HG03575 (cell line): ENCODE data around the gene FGD4.

Experiments used
- ATAC-seq: cut with Tn5 transposase; IDR thresholded peaks from one replicate; pipeline ENCODE4 v1.9.1; 2021; ENCODE audit not compliant: unreplicated experiment, insufficient number of reproducible peaks, low FRiP score; ENCODE audit errors: extremely low read depth

The FGD4 gene

DNA sequence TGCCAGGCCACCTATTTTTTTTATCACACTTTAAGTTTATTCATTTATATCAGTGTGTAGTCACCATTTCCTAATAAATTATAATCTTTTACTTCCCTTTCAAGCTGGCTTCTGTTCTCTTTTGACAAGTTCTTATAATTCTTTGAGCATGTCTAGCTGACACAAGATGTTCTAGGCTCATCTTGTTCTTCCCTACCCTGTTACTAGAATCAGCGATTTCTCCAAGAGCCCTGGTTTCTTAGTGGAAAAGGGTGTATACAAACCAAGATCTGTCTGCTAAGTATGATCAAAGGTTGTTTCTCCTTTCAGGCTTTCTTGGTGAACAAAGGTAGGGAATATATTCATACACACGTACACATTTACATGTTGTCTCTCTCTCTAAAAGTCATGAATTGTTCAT, 51.0 kb downstream of the FGD4 start:
- ATAC-seq: no peak

DNA sequence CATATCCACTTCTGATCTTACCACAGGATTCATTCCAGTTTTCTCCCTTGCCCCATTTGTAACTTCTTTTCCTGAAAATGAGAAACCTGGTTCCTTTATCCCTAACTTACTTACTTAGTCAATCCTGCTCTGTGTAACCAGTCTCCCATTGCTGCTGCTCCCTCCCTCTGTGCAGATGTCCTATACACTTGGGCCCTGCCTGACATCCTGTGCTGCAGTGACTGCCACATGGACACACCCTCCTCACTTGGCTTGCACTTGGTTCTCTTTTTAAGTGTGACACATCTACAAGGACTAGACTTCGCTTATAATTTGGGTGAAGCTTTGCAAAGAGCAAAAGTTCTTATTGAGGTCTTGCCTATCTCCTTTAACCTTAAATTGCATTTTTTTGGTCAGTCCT, 51.4 kb downstream of the FGD4 start:
- no peak for ATAC-seq

DNA sequence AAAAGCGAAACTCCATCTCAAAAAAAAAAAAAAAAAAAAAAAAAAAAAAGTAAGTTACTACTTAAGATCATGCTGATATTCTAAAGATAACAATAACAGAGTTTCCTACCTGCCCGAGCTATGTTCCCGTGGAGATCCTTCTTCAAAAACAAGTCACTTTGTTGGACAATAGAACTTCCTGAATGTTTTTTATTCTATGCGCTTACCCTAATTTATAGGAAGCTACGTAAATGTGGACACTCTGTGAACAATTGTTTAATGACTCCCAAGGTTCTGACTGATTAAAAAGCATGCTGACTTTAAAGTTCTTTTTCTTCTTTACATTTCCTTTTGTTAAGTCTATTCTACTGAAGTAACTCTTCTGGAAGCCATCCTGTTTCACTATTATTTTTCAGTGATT, 52.5 kb downstream of the FGD4 start:
- ATAC-seq: no peak

DNA sequence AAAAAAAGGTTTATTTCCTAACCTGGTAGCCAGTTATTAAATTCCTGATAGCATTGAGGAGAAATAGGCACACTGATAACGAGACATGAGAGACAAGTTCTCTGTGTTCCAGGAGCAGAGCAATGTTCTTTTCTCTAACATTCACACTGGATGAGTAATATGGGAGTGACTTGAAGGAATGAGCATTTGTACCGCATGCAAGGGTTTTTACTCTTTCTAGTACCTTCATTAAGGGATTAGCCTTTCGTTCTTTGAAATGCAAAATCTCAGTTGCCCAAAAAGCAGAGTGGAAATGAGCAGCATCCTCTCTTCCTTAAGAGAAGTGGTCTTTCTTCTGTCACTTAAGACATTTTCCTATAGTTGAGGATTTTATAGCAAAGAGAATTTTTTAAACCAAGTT, 54.7 kb downstream of the FGD4 start:
- no peak for ATAC-seq

DNA sequence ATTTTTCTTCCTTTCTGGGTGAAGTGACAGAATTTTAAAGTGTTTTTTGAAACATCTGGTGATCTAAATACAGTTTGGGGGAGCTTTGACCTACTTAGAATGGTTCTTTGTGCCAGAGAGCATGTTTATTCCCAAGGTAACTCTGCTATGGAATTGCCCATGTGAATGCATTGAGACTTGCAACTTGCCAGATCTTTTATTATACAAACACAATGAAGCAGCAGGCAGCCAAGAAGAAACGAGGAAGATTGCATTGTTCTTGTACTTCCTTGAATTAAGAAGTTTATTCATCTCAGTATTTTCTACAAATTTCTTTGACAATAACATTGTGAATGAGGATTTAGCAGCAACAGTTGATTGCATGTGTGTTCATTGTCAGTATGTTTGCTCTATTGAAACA, 55.5 kb downstream of the FGD4 start:
- ATAC-seq: no peak

DNA sequence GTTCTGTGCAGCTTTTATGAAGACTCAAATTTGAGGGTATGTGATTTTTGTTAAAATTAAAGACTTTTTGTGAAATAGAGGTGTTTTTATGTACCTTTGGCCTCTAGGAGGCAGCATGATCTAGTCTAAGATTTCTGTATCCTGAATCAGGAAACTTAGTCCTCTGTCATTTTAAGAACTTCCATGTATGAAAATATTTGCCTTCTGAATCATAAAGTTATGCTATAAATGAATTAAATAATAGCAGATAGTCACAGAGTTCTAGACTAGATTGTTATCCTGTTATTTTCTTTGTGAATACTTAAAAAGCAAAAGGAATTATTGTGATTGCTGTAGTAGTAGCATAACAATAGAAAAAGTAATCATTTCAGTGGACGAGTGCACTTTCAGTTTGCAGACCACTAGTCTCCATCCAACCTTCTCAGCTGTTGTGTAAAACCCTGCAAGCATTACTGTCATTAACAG, 56.3 kb downstream of the FGD4 start:
- ATAC-seq: no peak

DNA sequence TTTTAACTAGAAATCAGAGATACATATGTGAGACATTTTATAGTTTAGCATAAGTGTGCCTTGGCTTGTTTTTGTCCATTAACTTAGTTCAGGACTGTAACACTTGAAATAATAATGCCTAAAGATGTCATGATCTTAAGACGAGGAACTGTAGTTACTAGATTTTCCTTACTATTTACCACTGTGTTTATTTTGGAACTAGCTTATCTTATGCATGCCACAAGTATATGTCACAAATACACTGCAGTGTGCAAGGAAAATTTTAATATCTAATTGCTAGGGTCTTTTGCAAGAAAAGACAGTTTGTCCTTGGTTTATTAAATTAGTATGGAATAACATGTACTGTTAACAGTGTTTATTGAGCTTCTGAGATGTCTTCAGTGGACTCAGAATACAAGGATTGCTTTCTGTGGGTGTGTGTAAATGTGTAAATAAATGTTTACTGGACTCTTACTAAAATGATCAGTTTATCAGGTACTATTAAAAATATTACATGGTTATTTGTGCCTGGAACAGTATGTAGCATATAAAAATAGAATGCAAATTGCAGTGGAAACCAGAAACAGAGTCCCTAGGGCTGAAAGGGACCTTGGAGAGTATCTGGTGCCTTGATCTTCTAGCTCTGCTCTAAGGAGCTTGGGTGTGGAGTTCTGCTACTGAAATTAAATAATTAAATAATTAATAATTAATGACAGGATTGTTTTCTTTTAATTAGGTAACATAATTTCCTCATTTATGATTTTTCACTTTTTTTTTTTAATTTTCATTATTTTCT, 58.1 kb downstream of the FGD4 start:
- ATAC-seq: no peak

DNA sequence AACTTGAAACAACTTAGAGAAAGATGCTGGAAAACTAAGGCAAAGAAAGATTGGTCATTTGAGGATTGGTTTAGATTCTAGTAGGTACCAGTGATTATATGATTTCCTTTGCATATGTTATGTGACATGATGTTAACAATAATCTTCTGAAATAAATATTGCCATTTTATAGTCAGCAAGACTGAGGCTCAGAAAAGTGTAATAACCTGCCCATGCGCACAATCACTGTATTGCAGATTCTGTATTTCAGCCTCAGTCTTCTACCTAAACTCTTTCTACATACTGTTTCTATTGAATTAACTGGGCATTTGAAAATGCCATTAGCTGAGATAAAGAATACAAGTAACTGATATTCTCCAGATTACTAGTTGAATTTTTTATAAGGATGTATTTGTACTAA, 61.3 kb downstream of the FGD4 start:
- no peak for ATAC-seq

DNA sequence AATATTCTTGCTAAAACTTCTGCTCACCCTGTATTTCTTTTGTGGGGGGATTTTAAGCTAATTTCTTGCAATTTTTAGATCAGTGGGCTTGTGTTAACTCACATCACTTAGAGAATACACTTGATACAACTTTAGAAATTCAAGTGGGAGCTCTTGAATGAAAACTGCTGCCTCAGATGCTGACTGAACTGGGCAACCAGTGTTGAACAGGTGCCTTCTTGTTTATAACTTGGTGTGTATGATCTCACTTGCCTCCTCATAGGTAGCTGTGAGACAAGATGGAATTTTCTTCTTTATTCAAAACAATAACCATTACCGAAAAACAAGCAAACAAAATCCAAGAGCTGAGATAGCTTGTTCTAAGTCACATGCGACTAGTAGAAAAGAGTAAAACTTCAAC, 63.5 kb downstream of the FGD4 start:
- no peak for ATAC-seq

DNA sequence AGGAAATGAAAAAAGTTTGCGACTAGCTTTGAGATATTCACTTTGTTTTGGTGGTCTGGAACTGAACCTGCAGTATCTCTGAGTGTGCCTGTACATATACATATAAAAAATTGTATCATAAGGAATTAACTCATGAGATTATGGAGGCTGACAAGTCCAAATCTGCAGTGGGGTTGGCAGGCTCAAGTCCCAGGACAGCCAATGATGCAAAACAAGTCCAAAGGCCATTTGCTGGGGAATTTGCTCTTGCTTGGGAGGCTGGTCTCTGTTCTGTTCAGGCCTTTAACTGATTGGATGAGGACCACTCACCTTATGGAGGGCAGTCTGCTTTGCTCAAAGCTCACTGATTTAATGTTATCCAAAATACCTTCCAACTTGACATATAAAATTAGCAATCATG, 66.8 kb downstream of the FGD4 start:
- ATAC-seq: no peak

DNA sequence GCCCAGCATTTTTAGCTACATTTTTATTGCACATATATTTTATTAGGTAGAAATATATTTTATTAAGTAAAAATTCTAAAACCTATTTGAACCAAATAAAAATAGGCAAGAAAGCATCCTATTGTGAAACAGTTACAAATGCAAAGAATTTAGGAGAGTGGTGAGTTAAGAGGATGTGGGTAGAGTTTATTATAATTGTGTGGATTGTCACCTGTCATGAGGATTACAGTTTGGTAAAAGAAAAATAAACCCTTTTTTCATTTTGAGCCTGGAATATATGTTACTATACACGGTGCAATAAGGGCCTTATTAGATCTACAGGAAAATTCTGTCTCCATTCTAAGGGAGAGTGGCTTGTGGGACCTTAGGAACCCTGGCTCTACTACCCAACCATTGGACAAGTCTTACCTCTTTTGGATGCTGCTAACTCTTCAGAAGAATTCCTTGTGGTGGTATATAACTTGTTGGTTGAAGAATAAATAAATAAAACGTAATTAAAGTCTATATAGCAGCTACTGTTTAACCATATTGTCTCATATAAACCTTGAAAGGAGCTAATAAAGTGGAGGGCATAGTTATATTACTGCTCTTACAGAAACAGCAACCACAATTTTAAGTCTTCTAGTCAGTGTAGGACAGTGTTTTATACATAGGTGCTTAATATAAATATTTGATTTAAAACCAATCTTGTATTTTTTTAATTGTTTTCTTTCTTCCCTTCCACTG, 67.8 kb downstream of the FGD4 start:
- no peak for ATAC-seq

DNA sequence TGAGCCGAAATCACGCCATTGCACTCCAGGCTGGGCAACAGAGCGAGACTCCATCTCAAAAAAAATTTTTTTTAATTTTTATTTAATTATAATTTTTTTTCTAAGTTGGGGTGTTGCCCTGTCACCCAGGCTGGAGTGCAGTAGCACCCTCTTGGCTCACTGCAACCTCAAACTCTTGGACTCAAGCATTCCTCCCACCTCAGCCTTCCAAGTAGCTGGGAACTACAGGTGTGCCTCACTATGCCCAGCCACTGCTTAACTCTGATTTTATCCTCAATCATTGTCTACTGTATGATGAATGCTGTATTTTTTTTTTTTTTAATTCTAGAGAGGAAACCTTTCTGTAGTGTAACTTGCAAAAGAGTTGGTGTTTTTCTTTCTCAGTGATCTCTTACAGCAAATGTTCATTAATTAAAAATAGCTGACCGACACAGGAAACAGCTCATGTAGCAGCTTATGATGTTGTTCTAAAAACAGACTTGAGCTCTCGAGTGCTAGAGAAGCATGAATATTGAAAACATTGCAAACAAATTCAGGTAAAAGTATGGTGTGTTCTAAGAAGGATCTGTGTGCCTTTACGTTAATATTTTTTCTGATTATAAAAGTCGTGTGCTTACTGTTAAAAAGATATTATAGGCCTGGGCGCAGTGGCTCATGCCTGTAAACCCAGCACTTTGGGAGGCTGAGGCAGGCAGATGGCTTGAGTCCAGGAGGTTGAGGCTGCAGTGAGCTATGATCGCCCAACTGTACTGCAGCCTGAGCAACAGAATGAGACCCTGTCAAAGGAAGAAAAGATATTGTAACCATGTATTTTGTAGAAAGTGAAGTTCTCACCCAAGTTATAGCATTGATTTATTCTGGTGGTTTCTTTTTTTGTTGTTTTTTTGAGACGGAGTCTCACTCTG, 68.9 kb downstream of the FGD4 start:
- ATAC-seq: no peak

DNA sequence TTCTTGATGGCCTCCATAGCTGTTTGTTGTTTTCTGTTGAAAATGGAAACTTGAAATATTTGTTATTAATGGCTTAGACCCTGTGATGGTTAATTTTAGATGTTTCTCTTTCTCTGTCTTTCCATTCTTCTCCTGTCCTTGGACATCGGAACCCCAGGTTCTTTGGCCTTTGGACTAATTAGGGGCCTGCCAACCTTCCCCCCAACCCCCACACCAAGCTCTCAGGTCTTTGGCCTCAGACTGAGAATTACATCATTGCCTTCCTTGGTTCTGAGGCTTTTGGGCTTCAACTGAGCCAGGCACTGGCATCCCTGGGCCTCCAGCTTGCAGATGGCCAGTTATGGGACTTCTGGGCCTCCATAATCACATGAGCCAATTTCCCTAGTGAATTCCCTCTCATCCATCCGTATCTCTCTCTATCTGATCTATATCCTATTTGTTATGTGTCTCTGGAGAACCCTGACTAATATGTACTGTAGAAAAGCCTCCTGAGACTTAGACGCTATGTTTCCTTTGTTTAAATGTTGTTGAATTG, 71.6 kb downstream of the FGD4 start:
- ATAC-seq: no peak

DNA sequence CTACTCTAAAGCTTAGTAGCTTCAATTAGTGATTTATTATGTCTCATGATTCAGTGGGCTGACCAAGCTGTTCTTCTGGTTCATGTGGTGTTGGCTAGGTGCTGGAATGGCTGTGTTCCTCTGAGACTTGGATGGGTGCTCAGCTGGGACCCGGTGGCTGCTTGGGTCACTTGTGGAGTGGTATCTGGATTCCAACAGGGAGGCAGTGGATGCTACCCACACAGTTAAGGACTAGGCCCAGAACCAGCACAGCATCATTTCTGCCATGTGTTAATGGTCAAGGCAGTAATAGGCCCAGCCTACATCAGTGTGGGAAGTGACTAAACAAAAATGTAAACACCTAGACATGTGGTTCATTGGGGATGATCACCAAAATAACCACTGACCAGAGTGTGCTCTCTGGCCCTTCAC, 72.2 kb downstream of the FGD4 start:
- ATAC-seq: no peak

DNA sequence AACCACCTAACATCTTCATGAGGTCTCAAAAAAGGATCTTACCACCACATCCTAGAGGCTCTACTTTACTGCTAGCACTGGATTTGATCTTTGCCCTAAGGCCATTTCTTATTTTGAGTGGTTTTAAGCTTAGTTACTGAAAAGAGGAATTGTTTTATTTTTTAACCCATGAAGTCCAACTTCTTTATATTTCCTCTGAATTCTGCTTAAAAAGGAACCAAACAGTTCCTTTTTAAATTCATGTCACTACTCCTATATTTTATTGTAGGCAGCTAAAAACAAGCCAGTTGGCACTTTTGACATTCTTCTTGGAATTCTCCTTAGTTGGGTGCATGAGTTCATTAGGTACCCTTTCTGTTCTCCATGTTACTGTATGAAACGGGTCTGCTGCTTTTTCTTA, 76.4 kb downstream of the FGD4 start:
- no peak for ATAC-seq

DNA sequence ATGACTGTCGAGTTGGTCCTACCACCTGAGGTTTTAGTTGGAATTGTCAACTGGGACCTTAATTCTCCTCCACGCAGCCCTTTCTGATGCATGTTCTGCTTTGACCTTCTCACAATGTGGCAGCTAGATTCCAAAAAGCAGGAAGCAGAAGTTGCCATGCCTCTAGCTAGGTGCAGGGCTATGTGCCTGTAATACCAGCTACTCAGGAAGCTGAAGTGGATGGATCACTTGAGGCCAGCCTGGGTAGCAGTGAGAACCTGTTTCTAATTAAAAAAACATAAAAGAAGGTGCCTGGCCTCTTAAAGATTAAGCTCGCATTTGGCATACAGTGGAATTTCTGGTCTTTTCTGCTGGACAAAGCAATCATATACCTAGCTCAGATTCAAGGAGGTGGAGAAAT, 77.1 kb downstream of the FGD4 start:
- no peak for ATAC-seq

DNA sequence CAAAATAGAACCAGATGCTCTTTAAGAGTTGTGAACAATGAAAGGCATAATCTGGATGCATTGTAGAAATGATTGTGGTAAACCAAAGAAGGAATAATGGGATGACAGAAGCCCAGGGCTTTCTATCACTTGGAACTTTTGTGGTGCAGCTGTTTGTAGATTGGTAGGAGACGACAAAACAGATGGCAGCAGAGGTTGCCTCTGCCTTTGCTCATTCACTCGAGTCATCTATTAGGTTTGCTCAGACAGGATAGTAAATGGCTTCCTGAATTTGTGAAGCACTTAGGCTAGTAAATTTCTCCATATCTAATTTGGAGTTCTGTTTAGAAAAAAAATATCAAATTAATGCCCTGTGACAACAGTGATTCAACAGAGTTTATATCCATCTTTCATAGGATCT, 78.4 kb downstream of the FGD4 start:
- no peak for ATAC-seq

DNA sequence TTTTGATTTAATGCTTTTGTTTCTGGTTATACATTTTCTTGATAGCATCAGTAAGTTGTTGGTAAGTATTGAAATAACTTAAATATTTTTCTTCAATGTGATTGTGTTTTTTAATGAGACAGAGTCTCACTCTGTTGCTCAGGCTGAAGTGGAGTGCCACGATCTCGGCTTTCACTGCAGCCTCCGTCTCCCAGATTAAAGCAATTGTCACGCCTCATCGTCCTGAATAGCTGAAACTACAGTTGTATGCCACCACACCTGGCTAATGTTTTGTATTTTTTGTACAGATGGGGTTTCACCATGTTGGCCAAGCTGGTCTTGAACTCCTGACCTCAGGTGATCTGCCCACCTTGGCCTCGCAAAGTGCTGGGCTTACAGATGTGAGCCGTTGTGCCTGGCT, 78.8 kb downstream of the FGD4 start:
- no peak for ATAC-seq
